GM12872 (cell line): Measurements from ENCODE around the gene TMEM26.

ENCODE experiments used
- CTCF ChIP-seq: IDR thresholded peaks from 3 replicates; pipeline ENCODE4 v1.5.1; 2011; ENCODE audit warnings: low read depth, mild to moderate bottlenecking, low read length, moderate library complexity; ENCODE audit not compliant: insufficient read depth

The TMEM26 gene

GRCh38 chr10:61480208-61480607 is 27.0 kb upstream of the TMEM26 start:
- no peak for TF ChIP-seq CTCF

- TF ChIP-seq CTCF = no peak
Measured at GRCh38 chr10:61478621-61479312, 25.6 kb upstream of the TMEM26 start.

DNA sequence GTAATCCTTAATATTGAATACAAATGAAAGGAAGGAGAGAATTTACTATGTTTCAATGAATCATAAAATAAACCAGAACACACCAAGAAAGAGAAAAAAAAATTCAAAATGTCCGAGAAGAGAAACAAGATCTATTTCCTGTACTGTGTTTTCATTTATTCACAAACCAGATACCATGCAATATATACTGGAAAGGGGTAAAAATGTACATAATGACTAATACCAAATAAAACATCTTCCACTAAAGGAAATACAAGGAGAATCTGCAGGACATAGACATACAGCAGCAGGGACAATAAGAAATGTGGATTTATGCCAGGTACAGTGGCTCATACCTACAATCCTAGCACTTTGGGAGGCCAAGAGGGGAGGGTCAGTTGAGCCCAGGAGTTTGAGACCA is 24.3 kb upstream of the TMEM26 start:
- no peak for TF ChIP-seq CTCF

DNA sequence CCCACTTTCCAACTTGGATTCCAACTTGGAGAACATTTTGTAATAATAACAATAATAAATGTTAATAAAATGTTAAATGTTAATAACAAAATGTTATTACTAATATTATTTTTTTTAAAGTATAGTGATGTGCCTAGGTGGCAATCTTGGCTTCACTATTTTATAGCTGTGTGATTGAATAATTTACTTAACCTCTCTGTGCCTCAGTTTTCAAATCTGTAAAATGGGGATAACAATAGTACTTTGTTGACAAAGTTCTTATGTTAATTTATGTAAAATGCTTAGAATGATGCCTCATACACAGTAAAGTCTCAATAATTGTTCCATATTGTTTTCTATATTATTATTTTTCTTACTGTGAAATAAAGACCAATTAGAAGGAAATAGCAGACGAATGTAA is 23.3 kb upstream of the TMEM26 start:
- TF ChIP-seq CTCF = no peak

DNA sequence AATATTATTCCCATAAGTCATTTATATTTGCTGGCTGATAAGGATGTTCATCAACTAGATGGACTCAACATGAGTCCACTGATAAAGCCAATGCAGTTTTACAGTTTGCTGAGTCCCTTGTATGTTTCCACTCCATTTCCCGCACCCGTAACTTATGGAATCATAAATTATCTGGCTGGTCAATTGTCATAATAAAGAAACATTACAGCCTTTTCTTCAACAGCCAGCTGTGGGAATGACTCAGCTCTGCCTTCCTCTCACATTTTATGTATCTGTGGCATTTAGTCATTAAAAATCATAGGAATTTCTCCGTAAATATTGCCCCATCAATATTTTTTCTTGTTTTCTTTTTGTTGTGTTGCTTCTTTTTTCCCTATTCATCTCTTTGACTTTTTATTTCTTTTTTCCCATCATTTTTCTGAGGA is 22.3 kb upstream of the TMEM26 start:
- no peak for TF ChIP-seq CTCF

- TF ChIP-seq CTCF = peak; percentile 23; the same call in 1 of the 3 replicates
Measured at GRCh38 chr10:61472090-61472674, 19.0 kb upstream of the TMEM26 start.

DNA sequence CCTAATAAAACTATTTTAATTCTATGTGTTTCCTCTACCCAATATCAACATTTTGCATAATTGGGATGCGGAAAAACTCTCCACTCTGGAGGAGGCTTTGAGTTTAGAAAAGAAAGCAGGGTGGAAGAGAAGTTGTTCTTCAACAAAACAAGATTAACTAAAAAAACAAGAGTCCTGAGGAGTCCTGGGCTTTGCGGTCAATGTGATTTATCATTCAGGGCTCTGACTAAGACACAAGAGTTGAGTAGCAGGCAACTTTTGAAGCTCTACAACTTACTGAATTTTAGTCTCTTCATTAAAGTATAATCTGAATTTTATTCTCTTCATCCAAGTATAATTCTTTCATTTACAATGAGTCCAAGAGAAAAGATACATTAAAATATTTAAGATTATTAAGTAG is 18.3 kb upstream of the TMEM26 start:
- TF ChIP-seq CTCF = no peak

- TF ChIP-seq CTCF = no peak
Measured at GRCh38 chr10:61470740-61471139, 17.6 kb upstream of the TMEM26 start.
